ENCODE measurements around the gene ARHGAP45. TPM values are rescaled to one million over a fixed set of nuclear protein-coding genes. Genes with fewer than 3 reads are reported as not detected.

ARHGAP45 gene
- total RNA-seq, 1 experiment from 2014 or later: 45.3 TPM

DNA sequence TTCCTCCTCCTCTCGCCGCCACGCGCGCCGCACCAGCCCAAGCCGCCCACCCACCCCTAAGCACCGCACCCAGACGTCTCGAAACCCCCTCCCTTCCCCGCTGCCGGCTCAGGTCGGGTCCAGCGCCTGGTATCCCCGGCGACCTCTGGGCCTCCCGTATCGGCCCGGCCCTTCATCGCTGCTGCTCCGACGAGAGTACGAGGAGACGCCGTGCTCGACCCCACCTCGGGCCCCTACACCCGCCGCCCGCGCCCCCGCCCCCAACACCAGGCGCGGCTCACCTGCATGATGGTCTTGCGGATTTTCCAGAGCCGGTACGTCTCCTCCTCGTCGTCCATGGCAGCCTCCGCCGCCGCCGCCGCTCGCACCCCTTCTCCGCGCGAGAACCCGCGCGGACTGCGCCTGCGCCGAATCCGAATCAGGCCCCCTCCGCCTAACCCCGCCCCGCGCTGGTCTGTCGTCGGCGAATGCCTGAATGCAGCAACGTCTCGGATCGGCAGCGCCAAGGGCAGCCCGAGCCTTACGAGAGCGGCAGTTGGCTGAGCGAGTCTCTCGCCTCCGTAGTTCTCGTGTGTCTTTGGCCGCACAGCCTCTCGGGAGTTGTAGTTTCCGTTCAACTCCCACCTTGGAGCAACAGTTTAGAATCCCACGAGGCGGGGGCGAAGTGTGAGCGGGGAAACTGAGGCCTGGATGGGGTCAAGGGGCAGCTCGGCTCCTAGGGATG lies 28.2 kb downstream of the ARHGAP45 start, which contains the start of gene POLR2E:
Gene POLR2E (minus strand): TSS at position 398 of the 724 bp plus-strand sequence. CDS start 60 bp downstream, at position 338.
- no peak for TF ChIP-seq EZH2 (IDR thresholded peaks at IDR 0.05; ENCODE audit: low read length, unreplicated experiment)
- TF ChIP-seq EZH2phosphoT487 (IDR thresholded peaks at IDR 0.05; ENCODE audit: borderline replicate concordance, low read length): no peak
- no peak for TF ChIP-seq CTCF (conservative IDR thresholded peaks at IDR 0.05; ENCODE audit: low read depth, low read length)
- no peaks in the 10 kb centered on the region for H3K9me3 ChIP-seq (ENCODE audit: low read length)
- ChIA-PET POLR2A (ENCODE audit: unreplicated experiment) (no interaction called here), CTCF (no interaction called here)
- H3K4me3 ChIP-seq (ENCODE audit: low read length): peak within 1 kb of the TSS; percentile 93
- no peaks in the 10 kb centered on the region for H3K27me3 ChIP-seq (ENCODE audit: low read length)
- H3K79me2 ChIP-seq (ENCODE audit: low read length): peaks cover 30% of the 10 kb centered on the region
- peaks cover 29% of the 10 kb centered on the region for H3K4me1 ChIP-seq (ENCODE audit: insufficient read depth, low read length)
- intact Hi-C loops (cut with micrococcal nuclease): no loop called here
- peaks cover 4% of the 10 kb centered on the region for H3F3A ChIP-seq (ENCODE audit: low read length, unreplicated experiment)
- peak; percentile 76 for ATAC-seq
- H3K36me3 ChIP-seq (ENCODE audit: low read depth, low read length): no peaks in the 10 kb centered on the region
- H3K9me2 ChIP-seq (replicated peaks; ENCODE audit: low read length): no peaks in the 10 kb centered on the region
- no peak within 1 kb of the TSS for H2AFZ ChIP-seq (ENCODE audit: low read length)
- DNase-seq: peak; percentile 96
- H3K27ac ChIP-seq (ENCODE audit: low read length): no peak within 1 kb of the TSS
- BruUV-seq (replicated peaks): no TSS peak
- H3K4me2 ChIP-seq (ENCODE audit: low read length): peak within 1 kb of the TSS; percentile 98
- H4K20me1 ChIP-seq (ENCODE audit: low read length): peaks cover 10% of the 10 kb centered on the region; the same call in 1 of the 2 replicates
- peak within 1 kb of the TSS; percentile 91 for H3K9ac ChIP-seq (ENCODE audit: low read length)

- intact Hi-C loops (cut with micrococcal nuclease): no loop called here
- POLR2A ChIA-PET (ENCODE audit: unreplicated experiment): no interaction called here
- no peaks in the 10 kb centered on the region for H3K36me3 ChIP-seq (ENCODE audit: low read depth, low read length)
- H3K4me2 ChIP-seq (ENCODE audit: low read length): 0 out of 2 replicates have a peak overlapping the region, but pooled peaks have one; percentile 73
- BruUV-seq (replicated peaks): no TSS peak
- no peak overlapping the region for H2AFZ ChIP-seq (ENCODE audit: low read length)
- CTCF ChIA-PET: no interaction called here
- no peak overlapping the region for H3K4me3 ChIP-seq (ENCODE audit: low read length)
- peak overlapping the region; percentile 93 for H3K27ac ChIP-seq (ENCODE audit: low read length)
- peak overlapping the region; percentile 24; the same call in 1 of the 2 replicates for H3K9ac ChIP-seq (ENCODE audit: low read length)
- H3K9me2 ChIP-seq (replicated peaks; ENCODE audit: low read length): no peaks in the 10 kb centered on the region
- no peaks in the 10 kb centered on the region for H3K9me3 ChIP-seq (ENCODE audit: low read length)
- DNase-seq (no peak), ATAC-seq (no peak)
- peaks cover 10% of the 10 kb centered on the region; the same call in 1 of the 2 replicates for H4K20me1 ChIP-seq (ENCODE audit: low read length)
- H3K27me3 ChIP-seq (ENCODE audit: low read length): no peaks in the 10 kb centered on the region
- H3F3A ChIP-seq (ENCODE audit: low read length, unreplicated experiment): peaks cover 4% of the 10 kb centered on the region
- peaks cover 42% of the 10 kb centered on the region for H3K4me1 ChIP-seq (ENCODE audit: insufficient read depth, low read length)
- TF ChIP-seq EZH2 (IDR thresholded peaks at IDR 0.05; ENCODE audit: low read length, unreplicated experiment) (no peak), EZH2phosphoT487 (IDR thresholded peaks at IDR 0.05; ENCODE audit: borderline replicate concordance, low read length) (no peak), CTCF (conservative IDR thresholded peaks at IDR 0.05; ENCODE audit: low read depth, low read length) (no peak)
- H3K79me2 ChIP-seq (ENCODE audit: low read length): peaks cover 24% of the 10 kb centered on the region
Measured at GRCh38 chr19:1097810-1098176, 30.8 kb downstream of the ARHGAP45 start.
